Measurements from ENCODE around the gene COIL.

The COIL gene

DNA sequence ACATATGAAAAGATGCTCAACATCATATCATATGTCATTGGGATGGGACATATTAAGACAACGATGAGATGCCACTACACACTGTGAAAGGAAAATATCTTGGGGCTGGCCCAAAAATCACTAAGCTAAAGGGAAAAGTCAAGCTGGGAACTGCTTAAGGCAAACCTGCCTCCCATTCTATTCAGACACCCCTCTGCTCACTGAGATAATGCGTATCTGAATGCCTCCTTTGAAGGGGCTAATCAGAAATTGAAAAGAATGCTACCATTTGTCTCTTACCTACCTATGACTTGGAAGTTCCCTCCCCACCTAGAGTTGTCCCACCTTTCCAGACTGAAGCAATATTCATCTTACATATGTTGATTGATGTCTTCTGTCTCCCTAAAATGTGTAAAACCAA is 35.8 kb downstream of the COIL start:
- no peak overlapping the region for H3K4me3 ChIP-seq (ENCODE audit: low read depth, low read length)
- no peak overlapping the region for H3K27ac ChIP-seq (ENCODE audit: low read depth, low read length)
- H3K4me1 ChIP-seq (ENCODE audit: control insufficient read depth, insufficient read depth, low read length, unreplicated experiment), result no peaks in the 10 kb centered on the region
- no peak overlapping the region for H2AFZ ChIP-seq (ENCODE audit: low read length, unreplicated experiment)
- H3K36me3 ChIP-seq (ENCODE audit: insufficient read depth, low read length), result no peaks in the 10 kb centered on the region
- no peaks in the 10 kb centered on the region for H3K27me3 ChIP-seq (ENCODE audit: insufficient read depth, low read length)
- no peaks in the 10 kb centered on the region for H3K79me2 ChIP-seq (ENCODE audit: control insufficient read depth, insufficient read depth, low read length, unreplicated experiment)

DNA sequence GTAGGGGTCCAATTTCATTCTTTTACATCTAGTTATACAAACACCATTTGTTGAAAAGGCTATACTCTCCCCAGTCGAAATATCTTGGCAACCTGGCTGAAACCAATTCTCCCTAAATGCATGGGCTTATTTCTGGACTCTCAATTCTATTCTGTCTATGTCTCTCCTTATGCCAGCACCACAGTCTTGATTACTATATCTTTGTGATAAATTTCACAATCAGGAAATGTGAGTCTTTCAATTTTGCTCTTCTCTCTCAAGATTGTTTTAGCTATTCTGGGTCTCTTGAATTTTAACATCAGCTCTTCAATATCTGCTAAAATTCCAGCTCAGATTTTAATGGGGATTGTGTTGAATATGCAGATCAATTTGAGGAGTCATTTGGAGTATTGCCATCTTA is 41.1 kb downstream of the COIL start:
- no peak overlapping the region for H2AFZ ChIP-seq (ENCODE audit: low read length, unreplicated experiment)
- no peak overlapping the region for H3K4me3 ChIP-seq (ENCODE audit: low read depth, low read length)
- peaks cover 4% of the 10 kb centered on the region for H3K79me2 ChIP-seq (ENCODE audit: control insufficient read depth, insufficient read depth, low read length, unreplicated experiment)
- no peaks in the 10 kb centered on the region for H3K36me3 ChIP-seq (ENCODE audit: insufficient read depth, low read length)
- peaks cover 4% of the 10 kb centered on the region for H3K4me1 ChIP-seq (ENCODE audit: control insufficient read depth, insufficient read depth, low read length, unreplicated experiment)
- no peaks in the 10 kb centered on the region for H3K27me3 ChIP-seq (ENCODE audit: insufficient read depth, low read length)
- peak overlapping the region; percentile 37; the same call in 1 of the 2 replicates for H3K27ac ChIP-seq (ENCODE audit: low read depth, low read length)

DNA sequence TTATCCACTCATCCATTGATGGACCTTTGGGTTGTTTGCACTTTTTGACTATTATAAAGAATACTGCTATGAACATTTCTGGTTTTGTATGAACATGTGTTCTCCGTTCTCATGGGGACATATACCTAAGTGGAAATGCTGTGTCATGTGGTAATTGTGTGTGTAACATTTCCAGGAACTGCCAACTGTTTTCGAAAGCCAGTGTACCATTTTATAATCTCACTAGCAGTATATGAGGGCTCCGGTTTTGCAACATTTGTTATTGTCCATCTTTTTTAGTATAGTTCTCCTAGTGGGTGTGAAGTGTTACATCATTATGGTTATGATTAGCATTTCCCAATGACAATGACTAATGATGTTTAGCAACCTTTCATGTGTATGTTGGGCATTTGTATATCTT is 41.9 kb downstream of the COIL start:
- peaks cover 4% of the 10 kb centered on the region for H3K4me1 ChIP-seq (ENCODE audit: control insufficient read depth, insufficient read depth, low read length, unreplicated experiment)
- H3K27ac ChIP-seq (ENCODE audit: low read depth, low read length), result peak overlapping the region; percentile 58
- no peak overlapping the region for H2AFZ ChIP-seq (ENCODE audit: low read length, unreplicated experiment)
- H3K4me3 ChIP-seq (ENCODE audit: low read depth, low read length), result no peak overlapping the region
- peaks cover 11% of the 10 kb centered on the region for H3K79me2 ChIP-seq (ENCODE audit: control insufficient read depth, insufficient read depth, low read length, unreplicated experiment)
- no peaks in the 10 kb centered on the region for H3K36me3 ChIP-seq (ENCODE audit: insufficient read depth, low read length)
- H3K27me3 ChIP-seq (ENCODE audit: insufficient read depth, low read length), result no peaks in the 10 kb centered on the region

DNA sequence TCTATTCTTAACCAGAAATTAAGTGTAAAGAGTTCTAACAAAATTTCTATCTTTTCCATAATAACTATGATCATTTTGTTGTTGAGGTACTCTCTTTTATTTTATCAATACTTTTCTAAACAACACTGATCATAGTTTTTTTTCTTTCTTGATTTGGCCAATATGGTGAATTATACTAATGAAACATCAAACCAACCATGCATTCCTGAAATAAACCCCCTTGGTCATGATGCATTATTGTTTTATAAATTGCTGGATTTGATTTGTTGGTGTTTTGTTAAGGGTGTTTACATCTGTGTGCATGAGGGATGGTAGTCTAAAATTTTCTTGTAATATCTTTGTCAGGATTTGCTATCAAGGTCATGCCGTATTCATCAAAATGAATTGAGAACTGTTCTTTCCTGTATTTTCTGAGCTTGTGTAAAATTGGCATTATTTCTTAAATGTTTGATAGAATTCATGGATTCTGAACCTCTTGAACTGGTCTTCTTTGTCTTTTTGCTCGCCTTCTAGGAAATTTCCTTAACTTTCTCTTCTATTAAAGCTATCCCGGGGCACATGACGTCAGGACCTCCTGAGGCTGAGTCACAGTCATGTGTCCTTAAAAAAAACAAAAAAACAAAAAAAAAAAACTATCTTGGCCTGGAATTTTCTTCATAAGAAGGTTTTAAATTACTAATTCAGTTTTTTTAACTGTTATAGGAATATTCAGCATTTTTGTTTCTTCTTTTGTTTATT is 43.1 kb downstream of the COIL start:
- peaks cover 4% of the 10 kb centered on the region for H3K4me1 ChIP-seq (ENCODE audit: control insufficient read depth, insufficient read depth, low read length, unreplicated experiment)
- H3K79me2 ChIP-seq (ENCODE audit: control insufficient read depth, insufficient read depth, low read length, unreplicated experiment), result peaks cover 23% of the 10 kb centered on the region
- H3K27me3 ChIP-seq (ENCODE audit: insufficient read depth, low read length), result no peaks in the 10 kb centered on the region
- no peak overlapping the region for H2AFZ ChIP-seq (ENCODE audit: low read length, unreplicated experiment)
- no peaks in the 10 kb centered on the region for H3K36me3 ChIP-seq (ENCODE audit: insufficient read depth, low read length)
- no peak overlapping the region for H3K4me3 ChIP-seq (ENCODE audit: low read depth, low read length)
- peak overlapping the region; percentile 78; the same call in 1 of the 2 replicates for H3K27ac ChIP-seq (ENCODE audit: low read depth, low read length)

DNA sequence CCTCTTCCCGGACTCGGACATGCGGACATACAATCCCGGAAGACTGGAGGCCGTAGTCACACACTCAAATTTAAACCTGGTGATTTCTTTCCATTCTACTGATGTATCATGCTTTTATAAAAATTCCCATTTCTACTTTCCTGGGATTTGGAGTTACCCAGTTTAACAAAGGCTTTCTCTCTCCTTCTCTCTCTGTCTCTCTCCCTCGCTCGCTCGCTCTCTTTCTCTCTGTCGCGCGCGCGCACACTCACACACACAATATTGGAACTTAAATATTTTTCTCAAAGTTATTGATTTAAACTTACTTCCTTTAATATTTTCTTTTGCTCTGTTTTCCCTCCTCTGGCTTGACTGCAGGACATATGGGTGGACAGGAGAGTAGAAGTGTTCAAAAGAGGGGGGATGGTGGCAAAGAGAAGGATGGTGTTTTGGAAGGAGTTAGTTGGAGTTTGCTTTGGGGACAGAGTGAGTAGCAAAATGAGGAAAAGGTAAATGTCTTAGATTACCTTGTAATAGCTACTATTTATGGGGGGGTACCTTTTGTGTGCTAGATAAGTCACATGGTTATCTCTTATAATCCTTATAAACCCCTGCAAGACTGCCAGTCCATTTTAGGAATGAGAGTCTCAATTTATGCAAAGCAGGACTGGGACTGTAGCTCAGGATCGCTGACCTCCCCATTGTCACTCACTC is 46.1 kb downstream of the COIL start:
- H3K79me2 ChIP-seq (ENCODE audit: control insufficient read depth, insufficient read depth, low read length, unreplicated experiment), result peaks cover 51% of the 10 kb centered on the region
- H3K27ac ChIP-seq (ENCODE audit: low read depth, low read length), result peak overlapping the region; percentile 78
- peaks cover 21% of the 10 kb centered on the region for H3K4me1 ChIP-seq (ENCODE audit: control insufficient read depth, insufficient read depth, low read length, unreplicated experiment)

DNA sequence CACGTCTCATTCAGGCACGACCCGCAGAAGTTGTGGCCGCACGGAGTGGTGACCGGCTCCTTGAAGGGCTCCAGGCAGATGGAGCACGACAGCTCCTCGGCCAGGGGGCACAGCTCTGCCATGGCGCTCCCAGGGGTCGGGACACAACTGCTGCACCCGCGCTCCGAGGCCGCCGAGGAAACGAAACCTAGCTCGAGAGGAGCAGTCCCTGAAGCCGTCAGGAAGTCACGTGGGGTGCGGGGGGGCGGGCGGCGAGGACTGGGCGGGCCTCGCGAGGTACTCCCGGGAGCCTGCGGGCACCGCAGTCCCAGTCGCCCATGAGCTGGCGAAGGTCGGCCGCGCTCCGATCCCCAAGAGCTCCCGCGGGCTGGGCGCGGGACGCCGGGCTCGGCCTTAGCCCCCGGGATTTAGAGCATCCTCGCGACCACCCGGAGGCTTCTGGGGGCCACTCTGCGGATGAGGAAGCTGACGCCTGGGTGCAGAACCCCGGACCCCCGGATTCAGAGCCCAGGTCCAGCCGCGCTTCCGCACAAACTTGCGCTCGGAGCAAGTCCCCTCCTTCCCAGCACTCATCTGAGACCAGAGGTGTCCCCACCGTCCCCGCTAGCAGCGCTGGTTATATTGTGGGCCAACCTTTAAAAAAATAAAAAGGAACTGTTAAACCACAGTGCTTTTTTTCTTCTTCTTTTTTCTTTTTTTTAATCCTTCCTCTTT is 46.8 kb downstream of the COIL start, which contains the start of gene TRIM25:
Gene TRIM25 (minus strand): TSS at position 183 of the 714 bp plus-strand sequence. CDS start 61 bp downstream, at position 122.
- Histone ChIP-seq H2AFZ (ENCODE audit: low read length, unreplicated experiment) (peak within 1 kb of the TSS; percentile 55), H3K79me2 (ENCODE audit: control insufficient read depth, insufficient read depth, low read length, unreplicated experiment) (peaks cover 58% of the 10 kb centered on the region), H3K36me3 (ENCODE audit: insufficient read depth, low read length) (peaks cover 16% of the 10 kb centered on the region; the same call in 1 of the 2 replicates), H3K4me1 (ENCODE audit: control insufficient read depth, insufficient read depth, low read length, unreplicated experiment) (peaks cover 27% of the 10 kb centered on the region), H3K27me3 (ENCODE audit: insufficient read depth, low read length) (no peaks in the 10 kb centered on the region), H3K4me3 (ENCODE audit: low read depth, low read length) (peak within 1 kb of the TSS; percentile 97), H3K27ac (ENCODE audit: low read depth, low read length) (peak within 1 kb of the TSS; percentile 78)

More for the DNA sequence above, 46.1 kb downstream of the COIL start:
- H3K4me3 ChIP-seq (ENCODE audit: low read depth, low read length), result peak overlapping the region; percentile 97
- H2AFZ ChIP-seq (ENCODE audit: low read length, unreplicated experiment), result peak overlapping the region; percentile 4
- H3K27me3 ChIP-seq (ENCODE audit: insufficient read depth, low read length), result no peaks in the 10 kb centered on the region
- H3K36me3 ChIP-seq (ENCODE audit: insufficient read depth, low read length), result peaks cover 16% of the 10 kb centered on the region; the same call in 1 of the 2 replicates

DNA sequence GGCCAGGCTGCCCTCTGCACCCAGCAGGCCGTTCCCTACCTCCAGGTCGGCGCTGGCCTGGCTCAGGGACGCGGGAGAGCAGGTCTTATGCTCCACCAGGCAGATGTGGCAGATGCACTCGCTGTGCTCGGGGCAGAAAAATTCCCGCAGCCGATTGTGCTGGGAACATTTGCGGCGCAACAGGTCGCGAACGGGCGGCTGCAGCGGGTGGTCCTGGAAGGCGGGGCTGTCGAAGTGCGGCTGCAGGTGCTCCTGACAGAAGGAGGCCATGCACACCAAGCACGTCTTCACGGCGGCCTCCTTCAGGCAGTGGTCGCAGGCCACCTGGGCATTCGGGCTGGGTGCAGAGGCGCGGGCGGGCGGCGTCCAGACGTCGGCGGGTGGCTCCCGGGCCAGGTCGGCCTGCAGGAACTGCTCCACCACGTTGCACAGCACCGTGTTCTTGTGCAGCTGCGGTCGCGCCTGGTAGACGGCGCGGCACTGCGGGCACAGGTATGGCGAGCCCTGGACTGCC is 47.4 kb downstream of the COIL start:
- peaks cover 32% of the 10 kb centered on the region for H3K4me1 ChIP-seq (ENCODE audit: control insufficient read depth, insufficient read depth, low read length, unreplicated experiment)
- no peaks in the 10 kb centered on the region for H3K27me3 ChIP-seq (ENCODE audit: insufficient read depth, low read length)
- H3K36me3 ChIP-seq (ENCODE audit: insufficient read depth, low read length), result peaks cover 22% of the 10 kb centered on the region
- H3K27ac ChIP-seq (ENCODE audit: low read depth, low read length), result peak overlapping the region; percentile 60
- H3K4me3 ChIP-seq (ENCODE audit: low read depth, low read length), result peak overlapping the region; percentile 97
- peak overlapping the region; percentile 55 for H2AFZ ChIP-seq (ENCODE audit: low read length, unreplicated experiment)
- peaks cover 65% of the 10 kb centered on the region for H3K79me2 ChIP-seq (ENCODE audit: control insufficient read depth, insufficient read depth, low read length, unreplicated experiment)

DNA sequence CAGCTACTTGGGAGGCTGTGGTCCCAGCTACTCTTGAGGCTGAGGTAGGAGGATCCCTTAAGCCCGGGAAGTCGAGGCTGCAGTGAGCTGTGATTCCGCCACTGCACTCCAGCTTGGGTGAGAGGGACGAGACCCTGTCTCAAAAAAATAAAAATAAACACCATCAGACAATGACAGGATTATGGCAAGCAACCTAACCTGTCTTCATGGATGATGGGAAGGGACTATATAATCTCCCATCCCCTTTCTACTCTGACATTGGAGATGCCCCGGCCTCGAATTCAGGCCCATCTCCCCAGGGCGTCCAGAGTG is 47.9 kb downstream of the COIL start:
- Histone ChIP-seq H3K36me3 (ENCODE audit: insufficient read depth, low read length) (peaks cover 26% of the 10 kb centered on the region), H3K4me3 (ENCODE audit: low read depth, low read length) (peak overlapping the region; percentile 97), H2AFZ (ENCODE audit: low read length, unreplicated experiment) (no peak overlapping the region), H3K27ac (ENCODE audit: low read depth, low read length) (peak overlapping the region; percentile 32), H3K4me1 (ENCODE audit: control insufficient read depth, insufficient read depth, low read length, unreplicated experiment) (peaks cover 36% of the 10 kb centered on the region), H3K27me3 (ENCODE audit: insufficient read depth, low read length) (no peaks in the 10 kb centered on the region), H3K79me2 (ENCODE audit: control insufficient read depth, insufficient read depth, low read length, unreplicated experiment) (peaks cover 69% of the 10 kb centered on the region)

DNA sequence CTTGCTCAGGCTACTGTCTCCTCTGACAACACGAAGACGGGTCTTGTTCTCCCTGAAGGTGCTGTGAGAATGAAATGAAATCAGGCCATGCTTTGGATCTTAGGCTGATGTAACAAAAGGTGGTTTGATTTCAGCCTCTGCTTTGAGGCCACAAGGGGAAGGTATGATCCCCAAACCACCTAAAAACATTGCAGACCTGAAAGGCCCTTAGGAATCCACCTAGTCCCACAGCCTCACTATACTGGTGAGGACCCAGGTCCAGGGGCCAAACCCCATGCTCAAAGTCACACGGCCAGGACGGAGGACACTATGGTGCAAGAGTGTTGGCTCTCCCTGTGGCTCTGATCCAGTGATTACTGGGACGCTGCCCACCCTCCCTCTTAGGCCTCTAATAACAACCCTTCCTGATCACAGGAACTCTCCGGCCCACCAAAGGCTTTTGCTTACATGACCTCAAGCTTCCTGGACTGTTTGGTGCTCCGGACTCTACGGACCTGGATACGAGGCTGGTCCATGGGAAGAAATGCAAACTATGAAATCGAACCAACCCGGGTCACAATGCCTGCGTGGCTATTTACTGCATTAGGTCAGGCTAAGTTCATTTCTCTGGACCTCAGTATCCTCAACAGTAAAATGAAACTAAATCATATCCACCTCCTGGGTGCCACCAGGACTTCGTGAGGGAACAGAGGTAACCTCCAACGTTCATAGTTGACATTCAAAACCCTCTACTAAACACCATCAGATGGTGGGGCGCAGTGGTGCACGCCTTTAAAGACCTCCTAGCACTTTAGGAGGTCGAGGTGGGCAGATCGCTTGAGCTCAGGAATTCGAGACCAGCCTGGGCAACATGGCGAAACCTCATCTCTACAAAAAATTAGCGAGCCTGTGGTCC is 48.5 kb downstream of the COIL start:
- Histone ChIP-seq H3K79me2 (ENCODE audit: control insufficient read depth, insufficient read depth, low read length, unreplicated experiment) (peaks cover 75% of the 10 kb centered on the region), H3K4me1 (ENCODE audit: control insufficient read depth, insufficient read depth, low read length, unreplicated experiment) (peaks cover 36% of the 10 kb centered on the region), H3K4me3 (ENCODE audit: low read depth, low read length) (peak overlapping the region; percentile 97), H3K27me3 (ENCODE audit: insufficient read depth, low read length) (no peaks in the 10 kb centered on the region), H3K36me3 (ENCODE audit: insufficient read depth, low read length) (peaks cover 32% of the 10 kb centered on the region), H3K27ac (ENCODE audit: low read depth, low read length) (peak overlapping the region; percentile 32), H2AFZ (ENCODE audit: low read length, unreplicated experiment) (no peak overlapping the region)

Data from ACC112 (cell line).